ENCODE measurements around the gene FNDC7.

FNDC7 gene

GRCh38 chr1:108725906-108726305 lies 13.2 kb downstream of the FNDC7 start:
- no peak for TF ChIP-seq CEBPB (IDR thresholded peaks at IDR 0.05)
- no peak for TF ChIP-seq EGR1 (IDR thresholded peaks at IDR 0.05)
- no peak for TF ChIP-seq TAF1 (IDR thresholded peaks at IDR 0.05; ENCODE audit: low read depth)
- TF ChIP-seq FOXM1 (IDR thresholded peaks at IDR 0.05; ENCODE audit: borderline replicate concordance, low read depth): no peak
- TF ChIP-seq TEAD4 (IDR thresholded peaks at IDR 0.05): no peak
- no peak for TF ChIP-seq RAD21 (IDR thresholded peaks at IDR 0.05; ENCODE audit: low read depth)
- no peak for TF ChIP-seq TCF12 (IDR thresholded peaks at IDR 0.05; ENCODE audit: low read depth)
- no peak for TF ChIP-seq NFIC (IDR thresholded peaks at IDR 0.05)
- no peak for TF ChIP-seq YY1 (IDR thresholded peaks at IDR 0.05; ENCODE audit: low read depth)
- no peak for TF ChIP-seq REST (IDR thresholded peaks at IDR 0.05; ENCODE audit: low read depth)
- no peak for TF ChIP-seq EP300 (IDR thresholded peaks at IDR 0.05; ENCODE audit: borderline replicate concordance)
- no peak for TF ChIP-seq MAX (IDR thresholded peaks at IDR 0.05)
- TF ChIP-seq ZBTB7A (IDR thresholded peaks at IDR 0.05; ENCODE audit: low read depth): no peak
- no peak for TF ChIP-seq USF1 (IDR thresholded peaks at IDR 0.05)
- no peak for TF ChIP-seq CREB1 (IDR thresholded peaks at IDR 0.05; ENCODE audit: low read depth)

- TF ChIP-seq ZBTB7A (IDR thresholded peaks at IDR 0.05; ENCODE audit: low read depth): no peak
- no peak for TF ChIP-seq NFIC (IDR thresholded peaks at IDR 0.05)
- no peak for TF ChIP-seq TEAD4 (IDR thresholded peaks at IDR 0.05)
- TF ChIP-seq MAX (IDR thresholded peaks at IDR 0.05): no peak
- no peak for TF ChIP-seq TCF12 (IDR thresholded peaks at IDR 0.05; ENCODE audit: low read depth)
- TF ChIP-seq REST (IDR thresholded peaks at IDR 0.05; ENCODE audit: low read depth): no peak
- TF ChIP-seq RAD21 (IDR thresholded peaks at IDR 0.05; ENCODE audit: low read depth): no peak
- TF ChIP-seq FOXM1 (IDR thresholded peaks at IDR 0.05; ENCODE audit: borderline replicate concordance, low read depth): no peak
- TF ChIP-seq EP300 (IDR thresholded peaks at IDR 0.05; ENCODE audit: borderline replicate concordance): no peak
- TF ChIP-seq CREB1 (IDR thresholded peaks at IDR 0.05; ENCODE audit: low read depth): no peak
- no peak for TF ChIP-seq YY1 (IDR thresholded peaks at IDR 0.05; ENCODE audit: low read depth)
- no peak for TF ChIP-seq TAF1 (IDR thresholded peaks at IDR 0.05; ENCODE audit: low read depth)
Observed at GRCh38 chr1:108728327-108728923, 15.7 kb downstream of the FNDC7 start.

- TF ChIP-seq REST (IDR thresholded peaks at IDR 0.05; ENCODE audit: low read depth) (no peak), MAX (IDR thresholded peaks at IDR 0.05) (no peak), TCF12 (IDR thresholded peaks at IDR 0.05; ENCODE audit: low read depth) (no peak), TAF1 (IDR thresholded peaks at IDR 0.05; ENCODE audit: low read depth) (no peak), EGR1 (IDR thresholded peaks at IDR 0.05) (no peak), ZBTB7A (IDR thresholded peaks at IDR 0.05; ENCODE audit: low read depth) (no peak), NFIC (IDR thresholded peaks at IDR 0.05) (no peak), FOXM1 (IDR thresholded peaks at IDR 0.05; ENCODE audit: borderline replicate concordance, low read depth) (no peak), CEBPB (IDR thresholded peaks at IDR 0.05) (no peak), TEAD4 (IDR thresholded peaks at IDR 0.05) (no peak), RAD21 (IDR thresholded peaks at IDR 0.05; ENCODE audit: low read depth) (no peak)
Observed at GRCh38 chr1:108729481-108729880, 16.8 kb downstream of the FNDC7 start.

GRCh38 chr1:108732398-108732797 lies 19.7 kb downstream of the FNDC7 start:
- TF ChIP-seq FOXM1 (IDR thresholded peaks at IDR 0.05; ENCODE audit: borderline replicate concordance, low read depth): no peak
- TF ChIP-seq CREB1 (IDR thresholded peaks at IDR 0.05; ENCODE audit: low read depth): no peak
- no peak for TF ChIP-seq TCF12 (IDR thresholded peaks at IDR 0.05; ENCODE audit: low read depth)
- no peak for TF ChIP-seq REST (IDR thresholded peaks at IDR 0.05; ENCODE audit: low read depth)
- TF ChIP-seq RAD21 (IDR thresholded peaks at IDR 0.05; ENCODE audit: low read depth): no peak
- no peak for TF ChIP-seq YY1 (IDR thresholded peaks at IDR 0.05; ENCODE audit: low read depth)
- TF ChIP-seq CEBPB (IDR thresholded peaks at IDR 0.05): no peak
- no peak for TF ChIP-seq NFIC (IDR thresholded peaks at IDR 0.05)
- no peak for TF ChIP-seq TEAD4 (IDR thresholded peaks at IDR 0.05)
- no peak for TF ChIP-seq USF1 (IDR thresholded peaks at IDR 0.05)

Data from Ishikawa (cell line).